Measurements from ENCODE around the gene ELL. TPM values are rescaled to one million over a fixed set of nuclear protein-coding genes. Genes with fewer than 3 reads are reported as not detected.
A peak's percentile ranks its signal among the peaks of the same experiment; 100 is the strongest.

ELL gene
- total RNA-seq, 1 donor from 2014 or later = 7.6 TPM

GRCh38 chr19:18501351-18501750 lies 20.5 kb downstream of the ELL start:
- TF ChIP-seq, protein P1, sequence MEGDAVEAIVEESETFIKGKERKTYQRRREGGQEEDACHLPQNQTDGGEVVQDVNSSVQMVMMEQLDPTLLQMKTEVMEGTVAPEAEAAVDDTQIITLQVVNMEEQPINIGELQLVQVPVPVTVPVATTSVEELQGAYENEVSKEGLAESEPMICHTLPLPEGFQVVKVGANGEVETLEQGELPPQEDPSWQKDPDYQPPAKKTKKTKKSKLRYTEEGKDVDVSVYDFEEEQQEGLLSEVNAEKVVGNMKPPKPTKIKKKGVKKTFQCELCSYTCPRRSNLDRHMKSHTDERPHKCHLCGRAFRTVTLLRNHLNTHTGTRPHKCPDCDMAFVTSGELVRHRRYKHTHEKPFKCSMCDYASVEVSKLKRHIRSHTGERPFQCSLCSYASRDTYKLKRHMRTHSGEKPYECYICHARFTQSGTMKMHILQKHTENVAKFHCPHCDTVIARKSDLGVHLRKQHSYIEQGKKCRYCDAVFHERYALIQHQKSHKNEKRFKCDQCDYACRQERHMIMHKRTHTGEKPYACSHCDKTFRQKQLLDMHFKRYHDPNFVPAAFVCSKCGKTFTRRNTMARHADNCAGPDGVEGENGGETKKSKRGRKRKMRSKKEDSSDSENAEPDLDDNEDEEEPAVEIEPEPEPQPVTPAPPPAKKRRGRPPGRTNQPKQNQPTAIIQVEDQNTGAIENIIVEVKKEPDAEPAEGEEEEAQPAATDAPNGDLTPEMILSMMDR (conservative IDR thresholded peaks at IDR 0.05; ENCODE audit: low read depth, low read length) = no peak
- H3K4me3 ChIP-seq (ENCODE audit: low read depth, low read length) = no peak overlapping the region
- no peak for DNase-seq (ENCODE audit: low read depth)

- TF ChIP-seq, protein P1 (conservative IDR thresholded peaks at IDR 0.05; ENCODE audit: low read depth, low read length) = no peak
- no peak for DNase-seq (ENCODE audit: low read depth)
- no peak overlapping the region for H3K4me3 ChIP-seq (ENCODE audit: low read depth, low read length)
Measured at GRCh38 chr19:18500799-18501198, 21.1 kb downstream of the ELL start.

DNA sequence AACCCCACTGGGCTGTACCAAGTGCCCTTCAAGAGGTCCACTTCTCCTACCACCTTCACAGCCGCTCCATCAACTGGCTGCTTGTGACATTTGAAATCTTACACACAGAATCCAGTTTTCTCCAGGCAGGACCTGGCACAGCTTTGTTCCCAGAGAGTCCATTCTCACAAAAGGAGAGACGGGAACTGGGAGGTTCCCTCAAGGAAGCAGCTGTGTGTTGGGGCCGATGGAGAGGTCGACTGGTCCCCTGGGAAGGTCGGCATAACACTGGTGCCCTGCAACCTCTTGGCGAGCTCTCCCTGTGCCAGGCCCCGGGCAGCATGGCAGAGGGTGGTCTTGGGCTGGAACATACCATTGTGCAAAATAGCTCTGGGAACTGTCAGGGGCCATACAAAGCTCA lies 21.5 kb downstream of the ELL start:
- no peak overlapping the region for H3K4me3 ChIP-seq (ENCODE audit: low read depth, low read length)
- TF ChIP-seq, protein P1 (conservative IDR thresholded peaks at IDR 0.05; ENCODE audit: low read depth, low read length) = no peak
- DNase-seq (ENCODE audit: low read depth) = no peak

GRCh38 chr19:18499055-18499775 lies 22.7 kb downstream of the ELL start:
- no peak overlapping the region for H3K4me3 ChIP-seq (ENCODE audit: low read depth, low read length)
- no peak for DNase-seq (ENCODE audit: low read depth)
- TF ChIP-seq, protein P1 (conservative IDR thresholded peaks at IDR 0.05; ENCODE audit: low read depth, low read length) = no peak

DNA sequence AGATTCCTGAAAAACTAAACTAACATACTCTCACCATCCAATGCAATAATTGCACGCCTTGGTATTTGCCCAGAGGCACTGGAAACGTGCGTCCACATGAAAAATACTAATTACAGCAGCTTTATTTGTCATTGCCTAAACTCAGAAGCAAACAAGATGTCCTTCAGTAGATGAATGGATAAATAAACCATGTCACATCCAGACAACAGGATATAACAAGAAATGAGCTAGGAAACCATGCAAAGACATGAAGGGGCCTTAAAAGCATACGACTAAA lies 25.0 kb downstream of the ELL start:
- no peak for DNase-seq (ENCODE audit: low read depth)
- TF ChIP-seq, protein P1 (conservative IDR thresholded peaks at IDR 0.05; ENCODE audit: low read depth, low read length) = no peak
- no peak overlapping the region for H3K4me3 ChIP-seq (ENCODE audit: low read depth, low read length)

DNA sequence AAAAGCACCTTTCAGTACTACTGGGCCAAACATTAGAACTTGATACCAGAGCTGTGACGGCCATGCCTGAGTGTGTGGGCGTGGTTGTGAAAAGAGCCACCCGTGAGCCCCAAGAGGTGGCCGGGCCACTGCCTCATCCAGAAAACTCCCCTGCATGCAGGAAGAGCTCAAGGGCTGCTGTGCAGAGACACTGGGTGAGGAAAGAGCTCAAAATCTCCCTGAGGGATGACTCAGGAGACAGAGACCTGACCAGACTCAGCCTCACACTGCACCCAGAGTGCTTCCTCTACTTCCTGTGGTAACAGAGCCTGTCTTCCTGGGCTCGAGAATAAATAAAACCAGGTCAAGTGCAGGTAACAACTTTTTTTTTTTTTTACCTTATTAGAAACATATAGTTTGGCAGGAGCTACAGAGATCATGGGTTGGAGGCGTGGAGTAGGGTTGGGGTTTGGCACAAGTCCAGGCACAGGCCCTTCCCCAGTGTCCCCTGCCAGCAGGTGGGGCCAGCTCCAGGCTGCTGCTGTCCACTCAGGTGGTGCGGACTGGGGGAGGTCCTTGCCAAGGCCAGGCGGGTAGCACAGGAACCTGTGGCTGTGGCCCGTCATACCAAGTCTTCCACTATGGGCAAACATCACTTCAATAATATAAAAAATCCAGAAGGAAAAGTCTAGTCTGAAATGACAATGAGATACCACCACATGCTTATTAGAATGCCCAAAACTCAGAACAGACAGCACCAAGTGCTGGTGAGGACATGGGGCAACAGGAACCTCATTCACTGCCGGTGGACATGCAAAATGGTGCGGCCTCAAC lies 25.5 kb downstream of the ELL start:
- TF ChIP-seq, protein P1 (conservative IDR thresholded peaks at IDR 0.05; ENCODE audit: low read depth, low read length) = peak; percentile 43
- DNase-seq (ENCODE audit: low read depth) = peak; percentile 47
- H3K4me3 ChIP-seq (ENCODE audit: low read depth, low read length) = no peak overlapping the region

Data from epithelial cell of proximal tubule (primary cell).